GM12878 (cell line): Measurements from ENCODE around the gene SLC35G2. TPM values are rescaled to one million over a fixed set of nuclear protein-coding genes. Genes with fewer than 3 reads are reported as not detected.

Experiments used
- ATAC-seq: fragments of 200-7000 bp; cut with Tn5 transposase; 3 replicates; pipeline ENCODE4 v1.9.1; 2020; ENCODE audit warnings: mild to moderate bottlenecking, moderate library complexity
- BruUV-seq: library from RNA; stranded (reverse); fragments of 400-500 nt; replicated peaks from 2 replicates; lab custom pipeline; 2021; lab: Mats Ljungman, UMichigan
- CTCF ChIA-PET: fragments of 300-600 bp; sonication (Branson Sonifier 250); formaldehyde crosslinking; extraction: SDS; loops from one replicate; lab custom pipeline; 2021; ENCODE audit warnings: inconsistent platforms; lab: Yijun Ruan, JAX
- POLR2A ChIA-PET: fragments of 350-600 bp; formaldehyde crosslinking; extraction: SDS; loops from one replicate; lab custom pipeline; 2021; ENCODE audit warnings: inconsistent platforms; lab: Charles Lee
- RAD21 ChIA-PET: fragments of 300-600 bp; sonication (Branson Sonifier 250); formaldehyde crosslinking; loops from one replicate; lab custom pipeline; 2023; ENCODE audit warnings: antibody characterized with exemption; ENCODE audit not compliant: unreplicated experiment; lab: Charles Lee
- SMC1A ChIA-PET: fragments of 300-600 bp; sonication (Branson Sonifier 250); formaldehyde crosslinking; loops from one replicate; lab custom pipeline; 2023; ENCODE audit not compliant: unreplicated experiment, uncharacterized antibody; lab: Charles Lee
- DNase-seq: peaks from one replicate; pipeline ENCODE4 v3.0.0-alpha.2; 2011; ENCODE audit warnings: low read depth, low spot score
- FAIRE-seq: peaks from 3 replicates; lab custom pipeline; 2011; peaks lifted over from hg19 to GRCh38; lab: Jason Lieb, UNC
- H2AFZ ChIP-seq: 2 replicates; pipeline ENCODE4 v1.6.0; 2011; ENCODE audit warnings: low read depth, low read length, control low read depth; ENCODE audit not compliant: control insufficient read depth
- H3K27ac ChIP-seq: 2 replicates; pipeline ENCODE4 v1.5.1; 2011; ENCODE audit warnings: control low read depth; ENCODE audit not compliant: control insufficient read depth, insufficient read depth
- H3K27me3 ChIP-seq, 2 experiments: replicated peaks in 1 of 2; 2 replicates each; pipeline versions ENCODE4 v1.6.0 to v1.6.1; 2011; ENCODE audit warnings: low read length in 1 of 2; ENCODE audit not compliant: control insufficient read depth in 2 of 2, insufficient read depth in 2 of 2
- H3K36me3 ChIP-seq, 2 experiments: 2 replicates each; pipeline ENCODE4 v1.5.1; 2011; ENCODE audit warnings: low read length in 1 of 2; ENCODE audit not compliant: control insufficient read depth in 2 of 2, insufficient read depth in 2 of 2
- H3K4me1 ChIP-seq: 2 replicates; pipeline ENCODE4 v1.6.1; 2011; ENCODE audit warnings: mild to moderate bottlenecking, low read length, moderate library complexity, mixed read lengths; ENCODE audit not compliant: control insufficient read depth, insufficient read depth
- H3K4me2 ChIP-seq: 2 replicates; pipeline ENCODE4 v1.6.0; 2011; ENCODE audit warnings: control low read depth; ENCODE audit not compliant: control insufficient read depth, insufficient read depth
- H3K4me3 ChIP-seq: fragments of 200-600 bp; sonication (generic); 2 replicates; pipeline ENCODE4 v1.5.1; 2016
- H3K79me2 ChIP-seq: 2 replicates; pipeline ENCODE4 v1.6.0; 2011; ENCODE audit warnings: low read length; ENCODE audit not compliant: control insufficient read depth, insufficient read depth
- H3K9ac ChIP-seq: 2 replicates; pipeline ENCODE4 v1.8.0; 2011; ENCODE audit warnings: low read length, control low read depth, mixed read lengths; ENCODE audit not compliant: control insufficient read depth, insufficient read depth
- H3K9me3 ChIP-seq: replicated peaks from 3 replicates; pipeline ENCODE4 v1.5.1; 2011; ENCODE audit warnings: mild to moderate bottlenecking, low read length; ENCODE audit not compliant: control insufficient read depth, insufficient read depth
- H4K20me1 ChIP-seq: 2 replicates; pipeline ENCODE4 v1.6.0; 2011; ENCODE audit not compliant: control insufficient read depth, insufficient read depth
- E4F1 ChIP-seq: fragments of 450-650 bp; IDR thresholded peaks from 2 replicates; pipeline ENCODE4 v1.6.1; 2018; ENCODE audit warnings: borderline replicate concordance, mild to moderate bottlenecking; ENCODE audit not compliant: partially characterized antibody
- JUNB ChIP-seq: IDR thresholded peaks from 2 replicates; pipeline ENCODE4 v1.6.1; 2016; ENCODE audit warnings: antibody characterized with exemption, mild to moderate bottlenecking
- KDM1A ChIP-seq: fragments of 200-600 bp; sonication (generic); IDR thresholded peaks from 2 replicates; pipeline ENCODE4 v1.6.1; 2016; ENCODE audit warnings: borderline replicate concordance
- PKNOX1 ChIP-seq: fragments of 450-650 bp; IDR thresholded peaks from 2 replicates; pipeline ENCODE4 v1.6.1; 2016; ENCODE audit warnings: mild to moderate bottlenecking
- RUNX3 ChIP-seq: IDR thresholded peaks from 2 replicates; pipeline ENCODE4 v1.6.1; 2012; ENCODE audit warnings: low read length, inconsistent platforms
- SMARCA5 ChIP-seq: fragments of 450-650 bp; IDR thresholded peaks from 2 replicates; pipeline ENCODE4 v1.6.1; 2017; ENCODE audit warnings: mild to moderate bottlenecking
- SRF ChIP-seq, 2 experiments: IDR thresholded peaks; 2 replicates each; pipeline ENCODE4 v1.6.1; 2011; ENCODE audit warnings: low read depth in 2 of 2, low read length in 2 of 2, mild to moderate bottlenecking in 1 of 2, moderate library complexity in 1 of 2
- WGBS: methylation state at CpG from one replicate; pipeline ENCODE4 v1.1.6; 2016; ENCODE audit warnings: low lambda C conversion rate; ENCODE audit not compliant: insufficient replicate concordance, insufficient coverage; ENCODE audit errors: missing lambda C conversion rate; 5-methylcytosine and 5-hydroxymethylcytosine counted together
- in situ Hi-C: fragments of 300-500 bp; cut with MboI; formaldehyde crosslinking; loops from 9 replicates; pipeline ENCODE4 v1.14.3; 2018; ENCODE audit warnings: mixed read lengths
- intact Hi-C: fragments of 100-400 bp; cut with micrococcal nuclease; formaldehyde crosslinking; loops from one replicate; pipeline ENCODE4 v1.14.2; 2022; ENCODE audit not compliant: unreplicated experiment
- polyA plus RNA-seq, 11 experiments: library from polyadenylated mRNA; depleted of rRNA in 4 of 11; unstranded in 6 of 11; stranded (reverse) in 5 of 11; fragments of >200 nt; fragmentation: Nextera tagmentation in 4 of 11; fragmentation: Illumina TruSeq in 1 of 11; extraction: Ambion mirVana in 4 of 11; extraction: Trizol in 1 of 11; gene quantifications; 1 replicate in 1 of 11; 2 replicates in 10 of 11; pipeline versions ENCODE4 v1.2.1 to v1.2.3, GENCODE V29; 2011 to 2016; ENCODE audit warnings: inconsistent platforms in 2 of 11, missing spikeins in 2 of 11, low read depth in 1 of 11
- total RNA-seq, 4 experiments: library from RNA; depleted of rRNA in 3 of 4; stranded (reverse); fragments of >200 nt in 3 of 4; fragmentation: Illumina TruSeq in 1 of 4; extraction: Trizol in 1 of 4; gene quantifications; 2 replicates each; pipeline versions ENCODE4 v1.2.1 to v1.2.3, GENCODE V29; 2013 to 2021
- TF ChIP-seq, protein P1 (sequence below): fragments of 450-650 bp; conservative IDR thresholded peaks from 2 replicates; pipeline ENCODE4 v1.6.1; 2017; ENCODE audit warnings: mild to moderate bottlenecking, moderate library complexity

Gene SLC35G2
- total and polyA plus RNA-seq, 10 of the 15 experiments (the other 5 are each of a cell fraction or from before 2014, with no cell fraction given) = 0.11 to 1.9 (median 0.27) TPM

- ChIA-PET CTCF (interaction anchor here (0.9 to 1.9 kb wide), 2 partner anchors 10 to 36 kb away, joined by 3 to 8 read pairs; partner anchors contain the start of gene STAG1), SMC1A (interaction anchor here (1.5 kb wide), 1 partner anchor 35 kb away, joined by 4 read pairs; the partner anchor contains the start of gene STAG1), RAD21 (interaction anchor here (1.8 to 2.1 kb wide), 3 partner anchors 35 to 226 kb away, joined by 7 to 10 read pairs (median 8); partner anchors contain the start of genes NCK1 and STAG1), POLR2A (no interaction called here)
- intact Hi-C loops (no loop called here), in situ Hi-C loops (no loop called here)
- Histone ChIP-seq H3K79me2 (no peaks in the 10 kb centered on the region), H3K27ac (no peak overlapping the region), H3K27me3 (no peaks in the 10 kb centered on the region; a peak in 1 of 4 replicates), H2AFZ (no peak overlapping the region), H3K4me3 (no peak overlapping the region), H3K4me1 (no peaks in the 10 kb centered on the region; the same call in 1 of the 2 replicates), H4K20me1 (no peaks in the 10 kb centered on the region), H3K36me3 (no peaks in the 10 kb centered on the region), H3K9ac (no peak overlapping the region), H3K9me3 (no peaks in the 10 kb centered on the region), H3K4me2 (no peak overlapping the region)
- ATAC-seq = no peak
- no peak for DNase-seq
- TF ChIP-seq, protein P1, sequence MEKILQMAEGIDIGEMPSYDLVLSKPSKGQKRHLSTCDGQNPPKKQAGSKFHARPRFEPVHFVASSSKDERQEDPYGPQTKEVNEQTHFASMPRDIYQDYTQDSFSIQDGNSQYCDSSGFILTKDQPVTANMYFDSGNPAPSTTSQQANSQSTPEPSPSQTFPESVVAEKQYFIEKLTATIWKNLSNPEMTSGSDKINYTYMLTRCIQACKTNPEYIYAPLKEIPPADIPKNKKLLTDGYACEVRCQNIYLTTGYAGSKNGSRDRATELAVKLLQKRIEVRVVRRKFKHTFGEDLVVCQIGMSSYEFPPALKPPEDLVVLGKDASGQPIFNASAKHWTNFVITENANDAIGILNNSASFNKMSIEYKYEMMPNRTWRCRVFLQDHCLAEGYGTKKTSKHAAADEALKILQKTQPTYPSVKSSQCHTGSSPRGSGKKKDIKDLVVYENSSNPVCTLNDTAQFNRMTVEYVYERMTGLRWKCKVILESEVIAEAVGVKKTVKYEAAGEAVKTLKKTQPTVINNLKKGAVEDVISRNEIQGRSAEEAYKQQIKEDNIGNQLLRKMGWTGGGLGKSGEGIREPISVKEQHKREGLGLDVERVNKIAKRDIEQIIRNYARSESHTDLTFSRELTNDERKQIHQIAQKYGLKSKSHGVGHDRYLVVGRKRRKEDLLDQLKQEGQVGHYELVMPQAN = no peak
- TF ChIP-seq RUNX3 = no peak
- TF ChIP-seq SMARCA5 = no peak
- TF ChIP-seq SRF (IDR thresholded peaks at IDR 0.05; ENCODE audit: low read depth in 2 of 2, low read length in 2 of 2) = no peak
- no peak for TF ChIP-seq JUNB
- TF ChIP-seq PKNOX1 = no peak
- TF ChIP-seq E4F1 = no peak
- no peak for TF ChIP-seq KDM1A
- WGBS = 93% methylated on average over 1 of the region's 1 CpG
- no TSS peak for BruUV-seq
- FAIRE-seq = no peak
Measured at GRCh38 chr3:136788154-136788553, 30.8 kb upstream of the SLC35G2 start.
